HCT116 (cell line): ENCODE data around the gene RTL10. TPM values are rescaled to one million over a fixed set of nuclear protein-coding genes. Genes with fewer than 3 reads are reported as not detected.

ENCODE experiments used
- ATAC-seq: fragments of 200-7000 bp; cut with Tn5 transposase; 2 replicates; pipeline ENCODE4 v1.9.1; 2020; ENCODE audit warnings: mild to moderate bottlenecking, moderate library complexity
- BruUV-seq: library from RNA; stranded (reverse); fragments of 400-500 nt; replicated peaks from 2 replicates; lab custom pipeline; 2021; lab: Mats Ljungman, UMichigan
- CTCF ChIA-PET: fragments of 300-600 bp; sonication (Branson Sonifier 250); formaldehyde crosslinking; loops from one replicate; lab custom pipeline; 2021; ENCODE audit warnings: antibody characterized with exemption; lab: Charles Lee
- POLR2A ChIA-PET: fragments of 300-600, 350-600 bp; sonication (Branson Sonifier 250); formaldehyde crosslinking; loops from one replicate; lab custom pipeline; 2021; ENCODE audit warnings: antibody characterized with exemption; lab: Charles Lee
- RAD21 ChIA-PET, 2 experiments: fragments of 300-600 bp; sonication (Branson Sonifier 250); formaldehyde crosslinking; loops; one replicate each; lab custom pipeline; 2023; ENCODE audit warnings: low total read pairs in 2 of 2; ENCODE audit not compliant: uncharacterized antibody in 2 of 2, unreplicated experiment in 2 of 2, low non-redundant PET in 1 of 2; lab: Charles Lee
- DNase-seq: peaks from one replicate; pipeline ENCODE4 v3.0.0-alpha.2; 2010; ENCODE audit warnings: low read depth, low spot score
- H2AFZ ChIP-seq: fragments of 200-600 bp; shearing (Covaris generic), sonication (generic); 2 replicates; pipeline ENCODE4 v1.6.1; 2017; ENCODE audit warnings: low read depth, mixed run types, mixed read lengths, antibody characterized with exemption, low read length; ENCODE audit not compliant: poor library complexity, severe bottlenecking
- H3K27ac ChIP-seq: 2 replicates; pipeline ENCODE4 v1.5.1; 2012; ENCODE audit warnings: low read depth, low read length
- H3K27me3 ChIP-seq: fragments of 200-600 bp; sonication (generic); 2 replicates; pipeline ENCODE4 v1.6.1; 2016; ENCODE audit warnings: mixed run types, low read length, mixed read lengths; ENCODE audit not compliant: insufficient read depth
- H3K36me3 ChIP-seq, 2 experiments: fragments of 200-500 bp in 1 of 2; fragments of 200-600 bp in 1 of 2; sonication (Bioruptor generic) in 1 of 2; sonication (generic) in 1 of 2; 2 replicates each; pipeline versions ENCODE4 v1.5.1 to v1.6.1; 2014 to 2016; ENCODE audit warnings: low read length in 2 of 2, inconsistent platforms in 1 of 2, mixed read lengths in 1 of 2, mixed run types in 1 of 2; ENCODE audit not compliant: insufficient read depth in 2 of 2, control insufficient read depth in 1 of 2
- H3K4me1 ChIP-seq, 2 experiments: fragments of 200-600 bp in 1 of 2; sonication (generic) in 1 of 2; 2 replicates each; pipeline versions ENCODE4 v1.5.1 to v1.6.1; 2012 to 2017; ENCODE audit warnings: low read length in 2 of 2, inconsistent platforms in 1 of 2, mild to moderate bottlenecking in 1 of 2, mixed read lengths in 1 of 2, mixed run types in 1 of 2, moderate library complexity in 1 of 2; ENCODE audit not compliant: insufficient read depth in 2 of 2, control insufficient read depth in 1 of 2
- H3K4me2 ChIP-seq: fragments of 200-600 bp; sonication (generic); 2 replicates; pipeline ENCODE4 v1.6.1; 2017; ENCODE audit warnings: mixed run types, low read length, mixed read lengths
- H3K4me3 ChIP-seq, 2 experiments: fragments of 200-600 bp in 1 of 2; sonication (generic) in 1 of 2; replicated peaks in 1 of 2; 2 replicates each; pipeline ENCODE4 v1.5.1; 2011 to 2016; ENCODE audit warnings: low read length in 2 of 2, control low read depth in 1 of 2, low read depth in 1 of 2, mild to moderate bottlenecking in 1 of 2, mixed read lengths in 1 of 2, mixed run types in 1 of 2
- H3K79me2 ChIP-seq: fragments of 200-600 bp; sonication (generic); 2 replicates; pipeline ENCODE4 v1.6.1; 2017; ENCODE audit warnings: mild to moderate bottlenecking, mixed run types, low read length, moderate library complexity, mixed read lengths; ENCODE audit not compliant: insufficient read depth
- H3K9ac ChIP-seq: fragments of 200-600 bp; sonication (generic); 2 replicates; pipeline ENCODE4 v1.6.1; 2016; ENCODE audit warnings: low read length, mixed read lengths
- H3K9me2 ChIP-seq: fragments of 200-600 bp; sonication (generic), shearing (Covaris generic); 2 replicates; pipeline ENCODE4 v1.6.1; 2017; ENCODE audit warnings: mixed run types, mild to moderate bottlenecking, moderate library complexity; ENCODE audit not compliant: insufficient read depth
- H3K9me3 ChIP-seq, 2 experiments: fragments of 200-500 bp in 1 of 2; fragments of 200-600 bp in 1 of 2; sonication (Bioruptor generic) in 1 of 2; sonication (generic) in 1 of 2; 2 replicates each; pipeline ENCODE4 v1.6.1; 2014 to 2017; ENCODE audit warnings: low read length in 2 of 2, mixed read lengths in 2 of 2, inconsistent platforms in 1 of 2, low read depth in 1 of 2, mild to moderate bottlenecking in 1 of 2, mixed run types in 1 of 2, moderate library complexity in 1 of 2; ENCODE audit not compliant: control insufficient read depth in 1 of 2, insufficient read depth in 1 of 2
- H4K20me1 ChIP-seq: fragments of 200-600 bp; sonication (generic), shearing (Covaris generic); 2 replicates; pipeline ENCODE4 v1.6.1; 2017; ENCODE audit warnings: mixed run types, mild to moderate bottlenecking, moderate library complexity; ENCODE audit not compliant: insufficient read depth
- CBX3 ChIP-seq: IDR thresholded peaks from 2 replicates; pipeline ENCODE4 v1.6.1; 2012; ENCODE audit warnings: low read depth
- CEBPB ChIP-seq: IDR thresholded peaks from 2 replicates; pipeline ENCODE4 v1.6.1; 2012; ENCODE audit warnings: low read depth
- EGR1 ChIP-seq: IDR thresholded peaks from 2 replicates; pipeline ENCODE4 v1.6.1; 2012; ENCODE audit warnings: low read depth
- EZH2phosphoT487 ChIP-seq: fragments of 200-600 bp; IDR thresholded peaks from 2 replicates; pipeline ENCODE4 v1.6.1; 2018; ENCODE audit warnings: antibody characterized with exemption, borderline replicate concordance
- JUND ChIP-seq: IDR thresholded peaks from 2 replicates; pipeline ENCODE4 v1.6.1; 2012
- POLR2A ChIP-seq: IDR thresholded peaks from 2 replicates; pipeline ENCODE4 v1.7.0; 2011; ENCODE audit warnings: borderline replicate concordance; ENCODE audit not compliant: insufficient read depth, insufficient read length; ENCODE audit errors: extremely low read depth
- POLR2AphosphoS5 ChIP-seq: IDR thresholded peaks from 2 replicates; pipeline ENCODE4 v1.6.1; 2011; ENCODE audit warnings: mild to moderate bottlenecking, low read depth, low read length, moderate library complexity
- RAD21 ChIP-seq: IDR thresholded peaks from 2 replicates; pipeline ENCODE4 v1.6.1; 2012; ENCODE audit warnings: low read depth, mild to moderate bottlenecking
- SIN3A ChIP-seq: IDR thresholded peaks from 2 replicates; pipeline ENCODE4 v1.6.1; 2012; ENCODE audit warnings: low read depth
- SP1 ChIP-seq: IDR thresholded peaks from 2 replicates; pipeline ENCODE4 v1.6.1; 2012; ENCODE audit warnings: low read depth
- YY1 ChIP-seq: IDR thresholded peaks from 2 replicates; pipeline ENCODE4 v1.6.1; 2011; ENCODE audit warnings: low read length, low read depth, moderate library complexity, mild to moderate bottlenecking; ENCODE audit not compliant: insufficient replicate concordance; ENCODE audit errors: extremely low read depth
- ZFX ChIP-seq: fragments of 450-650 bp; IDR thresholded peaks from 2 replicates; pipeline ENCODE4 v1.6.1; 2017
- ZNF274 ChIP-seq: fragments of 200-500 bp; sonication (Bioruptor generic); IDR thresholded peaks from 2 replicates; pipeline ENCODE4 v1.6.1; 2014; ENCODE audit warnings: mild to moderate bottlenecking, low read depth, low read length, inconsistent platforms
- intact Hi-C: fragments of 100-400 bp; cut with micrococcal nuclease; formaldehyde crosslinking; loops from 2 replicates; pipeline ENCODE4 v1.10.0; 2022
- total RNA-seq: library from RNA; stranded (reverse); gene quantifications from one replicate; pipeline ENCODE4 v1.2.1, GENCODE V29; 2021; ENCODE audit not compliant: unreplicated experiment
- TF ChIP-seq, protein P1 (sequence below), 3 experiments: fragments of 200-600 bp in 1 of 3; sonication (generic) in 1 of 3; IDR thresholded peaks in 2 of 3; conservative IDR thresholded peaks in 1 of 3; 2 replicates each; pipeline ENCODE4 v1.5.1; 2012 to 2017; ENCODE audit warnings: low read depth in 2 of 3, low read length in 2 of 3, antibody characterized with exemption in 1 of 3, borderline replicate concordance in 1 of 3, control low read depth in 1 of 3, mild to moderate bottlenecking in 1 of 3, mixed read lengths in 1 of 3, mixed run types in 1 of 3, moderate library complexity in 1 of 3; ENCODE audit not compliant: insufficient read depth in 1 of 3

The RTL10 gene
- total RNA-seq, 1 experiment from 2014 or later: 24.6 TPM

GRCh38 chr22:19876941-19877625, 22.4 kb upstream of the RTL10 start (continued):
- no peak for TF ChIP-seq CBX3
- TF ChIP-seq YY1: no peak
- no peak for TF ChIP-seq EZH2phosphoT487
- TF ChIP-seq, protein P1, sequence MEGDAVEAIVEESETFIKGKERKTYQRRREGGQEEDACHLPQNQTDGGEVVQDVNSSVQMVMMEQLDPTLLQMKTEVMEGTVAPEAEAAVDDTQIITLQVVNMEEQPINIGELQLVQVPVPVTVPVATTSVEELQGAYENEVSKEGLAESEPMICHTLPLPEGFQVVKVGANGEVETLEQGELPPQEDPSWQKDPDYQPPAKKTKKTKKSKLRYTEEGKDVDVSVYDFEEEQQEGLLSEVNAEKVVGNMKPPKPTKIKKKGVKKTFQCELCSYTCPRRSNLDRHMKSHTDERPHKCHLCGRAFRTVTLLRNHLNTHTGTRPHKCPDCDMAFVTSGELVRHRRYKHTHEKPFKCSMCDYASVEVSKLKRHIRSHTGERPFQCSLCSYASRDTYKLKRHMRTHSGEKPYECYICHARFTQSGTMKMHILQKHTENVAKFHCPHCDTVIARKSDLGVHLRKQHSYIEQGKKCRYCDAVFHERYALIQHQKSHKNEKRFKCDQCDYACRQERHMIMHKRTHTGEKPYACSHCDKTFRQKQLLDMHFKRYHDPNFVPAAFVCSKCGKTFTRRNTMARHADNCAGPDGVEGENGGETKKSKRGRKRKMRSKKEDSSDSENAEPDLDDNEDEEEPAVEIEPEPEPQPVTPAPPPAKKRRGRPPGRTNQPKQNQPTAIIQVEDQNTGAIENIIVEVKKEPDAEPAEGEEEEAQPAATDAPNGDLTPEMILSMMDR (IDR thresholded peaks at IDR 0.05 in 2 of 3, conservative IDR thresholded peaks at IDR 0.05 in 1 of 3; ENCODE audit: borderline replicate concordance in 1 of 3, insufficient read depth in 1 of 3, low read depth in 2 of 3, low read length in 2 of 3): no peak
- TF ChIP-seq, all 23 proteins: peak for 0

DNA sequence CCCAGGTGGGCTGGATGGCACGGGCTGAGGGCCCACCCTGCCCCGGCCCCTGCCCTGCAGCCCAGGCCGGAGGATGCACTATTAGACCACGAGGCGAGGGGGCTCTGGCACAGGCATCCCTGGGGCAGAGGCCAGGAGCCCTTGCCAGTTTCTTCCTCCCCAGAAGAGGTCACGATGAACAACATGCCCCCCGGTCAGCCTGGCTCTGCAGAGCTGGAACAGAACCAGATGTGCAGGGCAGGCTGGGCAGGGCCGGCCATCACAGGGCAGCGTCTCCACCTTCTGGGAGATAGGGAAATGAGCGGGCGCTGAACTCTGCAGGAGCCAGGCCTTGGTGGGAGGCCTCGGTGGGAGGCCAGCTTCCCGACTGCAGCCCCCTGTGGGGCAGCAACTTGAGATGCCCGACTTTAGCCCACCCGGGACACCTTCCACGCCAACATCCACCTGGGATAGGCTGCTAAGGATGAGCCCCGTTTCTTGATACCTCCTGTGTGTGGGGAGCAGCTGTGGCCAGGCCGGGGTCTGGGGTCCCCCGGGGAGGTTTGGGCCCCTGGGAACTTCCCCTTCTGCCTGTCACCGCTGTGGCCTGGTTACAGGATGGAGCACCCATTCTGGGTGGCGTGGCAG, 21.8 kb upstream of the RTL10 start:
- POLR2A ChIA-PET: no interaction called here
- RAD21 ChIA-PET: no interaction called here
- BruUV-seq: no TSS peak
- H3K4me2 ChIP-seq: no peak overlapping the region
- intact Hi-C loops: no loop called here
- CTCF ChIA-PET: no interaction called here
- no peaks in the 10 kb centered on the region for H4K20me1 ChIP-seq
- DNase-seq (no peak), ATAC-seq (no peak)
- no peaks in the 10 kb centered on the region for H3K9me2 ChIP-seq
- no peaks in the 10 kb centered on the region for H3K27me3 ChIP-seq
- H2AFZ ChIP-seq: no peak overlapping the region
- no peak overlapping the region for H3K4me3 ChIP-seq
- no peaks in the 10 kb centered on the region for H3K36me3 ChIP-seq
- H3K9me3 ChIP-seq: no peaks in the 10 kb centered on the region
- no peaks in the 10 kb centered on the region for H3K79me2 ChIP-seq
- H3K27ac ChIP-seq: no peak overlapping the region
- TF ChIP-seq CEBPB (no peak), EZH2phosphoT487 (no peak), CBX3 (no peak), ZFX (no peak), ZNF274 (no peak), SP1 (no peak), EGR1 (no peak), RAD21 (no peak; the same call in 1 of the 2 replicates), SIN3A (no peak), POLR2AphosphoS5 (no peak), YY1 (no peak), JUND (no peak), POLR2A (no peak)
- TF ChIP-seq, protein P1 (IDR thresholded peaks at IDR 0.05 in 2 of 3, conservative IDR thresholded peaks at IDR 0.05 in 1 of 3; ENCODE audit: borderline replicate concordance in 1 of 3, insufficient read depth in 1 of 3, low read depth in 2 of 3, low read length in 2 of 3): no peak
- H3K4me1 ChIP-seq: peaks cover 10 to 19% of the 10 kb centered on the region in 2 experiments
- H3K9ac ChIP-seq: no peak overlapping the region
